AG04449 (cell line): Measurements from ENCODE around the gene ATP1B3.

Experiments
- CTCF ChIA-PET: fragments of 350-600 bp; formaldehyde crosslinking; extraction: SDS; loops from one replicate; lab custom pipeline; 2021; ENCODE audit warnings: antibody characterized with exemption; lab: Yijun Ruan, JAX
- POLR2A ChIA-PET: fragments of 400-600, 350-600 bp; formaldehyde crosslinking; extraction: SDS; loops from one replicate; lab custom pipeline; 2020; ENCODE audit warnings: antibody characterized with exemption, inconsistent platforms; lab: Yijun Ruan, JAX
- DNase-seq: peaks from one replicate; pipeline ENCODE4 v3.0.0-alpha.2; 2010; ENCODE audit warnings: low read depth, low spot score
- H3K4me3 ChIP-seq: 2 replicates; pipeline ENCODE4 v1.5.1; 2011; ENCODE audit warnings: low read depth, mild to moderate bottlenecking, control low read depth, low read length
- CTCF ChIP-seq: IDR thresholded peaks from one replicate; pipeline ENCODE4 v1.5.1; 2011; ENCODE audit warnings: mild to moderate bottlenecking, moderate library complexity, low read length, control low read depth, inconsistent platforms; ENCODE audit not compliant: insufficient read depth; ENCODE audit errors: missing control alignments

ATP1B3 gene

GRCh38 chr3:141864281-141864970 lies 12.0 kb upstream of the ATP1B3 start:
- CTCF ChIA-PET = interaction anchor here (4.6 kb wide), 1 partner anchor 10 kb away, joined by 34 read pairs; no protein-coding TSS in a partner anchor

GRCh38 chr3:141865101-141865500 lies 11.3 kb upstream of the ATP1B3 start:
- H3K4me3 ChIP-seq = no peak overlapping the region
- ChIA-PET CTCF (interaction anchor here (4.6 kb wide), 1 partner anchor 9 kb away, joined by 34 read pairs; no protein-coding TSS in a partner anchor), POLR2A (no interaction called here)
- TF ChIP-seq CTCF = no peak
- DNase-seq = no peak

More at GRCh38 chr3:141864281-141864970, 12.0 kb upstream of the ATP1B3 start:
- POLR2A ChIA-PET = no interaction called here
- no peak overlapping the region for H3K4me3 ChIP-seq
- TF ChIP-seq CTCF = no peak
- DNase-seq = no peak

- ChIA-PET CTCF (interaction anchor here (0.7 to 2.0 kb wide), 4 partner anchors 9 to 132 kb away, joined by 3 to 8 read pairs (median 4); partner anchors contain the start of gene RNF7), POLR2A (no interaction called here)
- DNase-seq = no peak
Measured at GRCh38 chr3:141870091-141870687, 6.3 kb upstream of the ATP1B3 start.

GRCh38 chr3:141875374-141875892 lies 1.0 kb upstream of the ATP1B3 start:
- H3K4me3 ChIP-seq = peak overlapping the region; percentile 82
- CTCF ChIA-PET = interaction anchor here (0.6 to 5.6 kb wide), 40 partner anchors 9 to 611 kb away, joined by 3 to 50 read pairs (median 4); partner anchors contain the start of gene RNF7
- TF ChIP-seq CTCF = peak; percentile 96
- DNase-seq = no peak
- POLR2A ChIA-PET = interaction anchor here (0.7 to 1.0 kb wide), 2 partner anchors 20 to 137 kb away, joined by 3 to 8 read pairs; partner anchors contain the start of gene RNF7

More at GRCh38 chr3:141870091-141870687, 6.3 kb upstream of the ATP1B3 start:
- TF ChIP-seq CTCF = no peak
- H3K4me3 ChIP-seq = no peak overlapping the region

- DNase-seq = no peak
Measured at GRCh38 chr3:141875893-141876380, 506 bp upstream of the ATP1B3 start.

More at GRCh38 chr3:141875893-141876380, 506 bp upstream of the ATP1B3 start:
- POLR2A ChIA-PET = interaction anchor here (0.7 to 1.6 kb wide), 5 partner anchors 19 to 138 kb away, joined by 3 to 8 read pairs (median 6); partner anchors contain the start of gene RNF7
- H3K4me3 ChIP-seq = peak overlapping the region; percentile 82
- CTCF ChIA-PET = interaction anchor here (0.7 to 5.6 kb wide), 28 partner anchors 8 to 515 kb away, joined by 3 to 50 read pairs (median 6); partner anchors contain the start of gene RNF7
- no peak for TF ChIP-seq CTCF
